HG03575 (cell line): Measurements from ENCODE around the gene SCIMP.

Source experiments
- ATAC-seq: cut with Tn5 transposase; IDR thresholded peaks from one replicate; pipeline ENCODE4 v1.9.1; 2021; ENCODE audit not compliant: unreplicated experiment, insufficient number of reproducible peaks, low FRiP score; ENCODE audit errors: extremely low read depth

The SCIMP gene

DNA sequence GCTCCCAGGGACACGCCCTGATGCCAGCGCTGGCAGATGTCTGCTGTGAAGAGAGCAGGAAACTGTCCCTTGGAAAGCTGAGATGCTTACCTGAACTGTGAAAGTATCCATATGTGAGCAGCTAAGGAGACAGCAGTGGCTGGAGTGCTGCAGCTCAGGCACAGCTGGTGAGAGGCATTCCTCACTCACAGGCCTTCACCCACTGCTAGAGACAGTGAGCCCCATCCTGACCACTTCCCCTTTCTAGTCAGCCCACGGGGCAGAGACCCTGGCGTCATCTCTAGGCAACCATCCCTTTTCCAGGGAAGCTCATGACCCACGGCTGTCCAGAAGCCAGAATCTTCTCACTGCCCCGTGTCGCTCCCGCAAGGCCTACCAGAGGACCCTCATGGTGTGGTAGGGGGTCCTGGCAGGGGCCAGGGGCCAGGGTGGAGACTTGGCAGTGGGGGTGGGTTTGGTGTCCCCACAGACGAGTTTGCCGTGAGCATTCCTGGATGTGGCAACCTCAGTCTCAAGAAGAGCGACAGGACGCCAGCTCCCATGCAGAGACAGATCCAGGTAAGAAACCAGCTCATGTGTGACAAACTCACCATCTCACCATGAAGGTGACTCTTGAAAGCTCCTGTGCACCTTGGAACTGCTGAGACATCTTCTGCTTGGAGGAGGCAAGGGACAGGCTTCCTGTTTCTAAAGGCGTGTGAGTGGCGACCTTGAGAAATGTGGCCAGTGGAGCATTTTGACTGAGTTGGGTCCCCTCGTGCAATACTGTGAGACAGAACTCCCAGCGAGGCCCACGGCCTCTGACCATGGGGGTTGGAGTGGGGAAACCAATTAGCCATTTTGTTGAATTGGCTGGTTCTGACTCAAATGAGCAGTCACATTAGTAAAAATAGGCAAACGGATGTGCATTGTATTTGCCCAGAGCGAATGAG lies at the start of gene SCIMP:
SCIMP (minus strand) TSS at position 216 of the 932 bp plus-strand sequence; CDS start at position 111, 105 bp downstream.
- ATAC-seq: no peak

DNA sequence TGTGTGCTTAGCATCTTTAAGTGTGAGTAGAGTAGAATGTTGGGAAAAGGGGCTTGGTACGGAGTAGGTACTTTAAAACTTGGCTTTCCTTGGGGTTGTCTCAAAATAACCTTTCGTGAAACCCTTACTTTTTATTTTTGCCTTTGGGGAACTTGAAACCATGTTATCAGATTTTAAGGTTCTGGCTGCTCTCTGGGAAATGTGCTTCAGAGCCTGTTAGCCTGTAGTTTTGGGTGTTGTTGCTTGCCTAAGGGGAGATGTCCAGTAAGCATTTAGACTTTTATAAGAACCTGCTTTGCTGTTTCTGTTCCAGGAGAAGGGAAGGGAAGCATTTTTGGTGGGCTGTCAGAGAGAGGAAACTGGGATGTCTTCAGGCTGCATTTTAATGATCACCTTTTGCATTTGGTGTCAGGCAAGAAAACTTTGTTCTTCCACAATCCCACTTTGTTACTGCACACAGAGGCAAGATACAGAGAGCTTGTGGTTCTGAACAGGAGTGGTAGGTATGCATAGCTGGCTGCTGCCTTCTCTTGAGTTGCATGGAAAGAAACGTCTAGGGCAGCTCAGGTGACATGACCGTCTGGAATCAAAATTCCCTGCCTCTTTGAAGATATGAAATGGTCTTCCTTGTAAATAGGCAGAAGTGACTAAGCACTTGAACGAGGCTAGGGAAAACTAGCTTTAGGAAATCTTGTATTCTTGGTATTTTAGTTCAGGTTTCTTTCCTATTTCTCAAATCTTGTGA lies 49.1 kb upstream of the SCIMP start:
- no peak for ATAC-seq

DNA sequence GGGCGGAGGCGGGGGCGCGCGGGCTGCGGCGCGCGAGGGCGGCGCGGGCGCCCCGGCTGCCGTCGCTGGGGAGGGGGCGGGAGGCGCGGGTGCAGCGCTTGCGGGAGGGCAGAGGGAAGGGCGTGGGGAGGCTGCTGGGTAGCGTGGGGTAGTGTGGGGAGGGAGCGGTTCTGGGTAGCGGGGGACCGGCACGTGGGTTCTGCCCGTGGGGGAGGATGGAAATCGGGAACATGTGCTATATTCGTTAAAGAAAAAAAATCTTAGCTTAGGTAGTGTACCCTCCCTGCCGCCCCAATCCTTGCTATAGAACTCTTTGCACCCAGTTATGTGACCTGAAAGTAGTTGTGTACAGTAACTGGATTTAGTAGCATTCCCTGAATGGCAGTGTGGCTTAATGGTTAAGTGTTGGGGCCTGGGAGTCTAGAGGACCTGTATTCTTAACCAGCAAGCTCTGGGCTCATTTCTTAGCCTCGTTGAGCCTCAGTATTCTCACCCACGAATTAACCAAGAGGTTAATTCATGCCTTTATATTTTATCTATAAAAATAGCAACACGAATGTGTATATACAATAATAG lies 48.1 kb upstream of the SCIMP start:
- no peak for ATAC-seq

DNA sequence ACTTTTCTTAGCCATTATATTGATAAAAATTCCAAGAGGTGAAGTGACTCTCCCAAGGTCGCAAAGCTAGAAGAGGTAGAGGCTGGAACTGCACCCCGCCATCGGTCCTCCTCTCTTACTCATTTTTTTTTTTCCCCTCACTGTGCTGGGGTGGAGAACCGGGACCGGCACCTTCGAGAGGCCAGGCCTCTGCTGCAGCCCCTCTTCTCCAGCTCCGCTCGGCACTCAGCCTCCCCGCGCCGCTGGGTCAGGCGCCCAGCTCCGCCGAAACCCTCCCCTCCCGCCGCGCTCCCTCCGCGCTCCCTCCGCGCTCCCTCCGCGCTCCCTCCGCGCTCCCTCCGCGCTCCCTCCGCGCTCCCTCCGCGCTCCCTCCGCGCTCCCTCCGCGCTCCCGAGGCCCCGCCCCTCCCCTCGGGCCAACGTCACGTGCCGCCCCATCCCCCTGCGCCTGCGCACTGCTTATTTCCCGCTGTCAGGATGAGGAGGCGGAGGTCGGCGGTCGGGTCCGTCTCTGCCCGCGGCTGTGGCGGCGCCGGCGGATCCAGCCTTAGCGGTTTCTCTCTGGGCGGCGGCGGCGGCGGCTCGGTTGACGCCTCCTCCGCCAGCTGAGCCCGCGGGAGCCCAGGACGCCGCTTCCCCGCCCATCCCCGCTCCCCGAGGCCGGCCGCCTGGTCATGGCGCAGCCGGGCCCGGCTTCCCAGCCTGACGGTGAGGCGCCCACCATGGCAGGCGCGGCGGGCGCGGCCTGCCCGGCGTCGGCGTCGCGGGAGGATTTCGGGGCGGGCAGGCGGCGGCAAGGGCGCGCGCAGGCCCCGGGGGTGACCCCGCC lies 47.4 kb upstream of the SCIMP start, which contains the start of gene RABEP1:
RABEP1 (plus strand) TSS at position 471 of the 828 bp plus-strand sequence; CDS start at position 674, 203 bp downstream.
- ATAC-seq: no peak

DNA sequence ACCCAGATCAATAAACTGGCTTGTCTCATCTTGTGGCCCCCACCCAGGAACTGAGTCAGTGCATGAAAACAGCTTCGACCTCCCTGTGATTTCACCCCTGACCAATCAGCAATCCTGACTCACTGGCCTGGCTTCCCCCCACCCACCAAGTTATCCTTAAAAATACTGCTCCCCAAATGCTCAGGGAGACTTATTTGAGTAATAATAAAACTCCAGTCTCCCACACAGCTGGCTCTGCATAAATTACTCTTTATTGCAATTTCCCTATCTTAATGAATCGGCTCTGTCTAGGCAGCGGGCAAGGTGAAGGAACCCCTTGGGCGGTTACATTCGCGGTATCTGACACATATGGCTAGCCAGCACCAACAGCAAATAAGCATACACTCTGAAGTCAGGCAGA lies 37.7 kb upstream of the SCIMP start:
- ATAC-seq: no peak

DNA sequence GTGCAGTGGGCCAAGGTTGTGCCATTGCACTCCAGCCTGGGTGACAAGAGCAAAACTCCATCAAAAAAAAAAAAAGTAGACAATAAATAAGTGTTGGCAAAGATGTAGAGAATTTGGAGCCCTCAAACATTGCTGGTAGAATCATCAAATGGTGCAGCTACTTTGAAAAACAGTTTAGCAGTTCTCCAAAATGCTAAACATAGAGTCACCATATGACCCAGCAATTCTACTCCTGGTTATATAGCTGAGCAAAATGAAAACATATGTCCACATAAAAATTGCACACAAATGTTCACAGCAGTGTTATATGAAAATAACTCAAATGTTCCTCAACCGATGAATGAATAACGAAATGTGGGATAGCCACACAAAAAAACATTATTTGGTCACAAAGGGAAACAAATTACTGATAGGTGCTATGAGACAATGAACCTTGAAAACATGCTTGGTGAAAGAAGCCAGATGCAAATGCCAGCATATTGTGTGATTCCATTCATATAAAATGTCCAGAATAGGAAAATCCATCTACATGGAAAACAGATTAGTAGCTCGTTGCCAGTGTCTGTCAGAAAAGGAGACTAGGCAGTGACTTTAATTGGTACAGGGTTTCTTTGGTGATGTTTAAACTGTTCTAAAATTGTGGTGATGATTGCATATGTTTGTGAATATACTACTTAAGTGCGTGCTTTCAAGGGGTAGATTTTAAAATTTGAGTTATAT lies 34.7 kb upstream of the SCIMP start:
- no peak for ATAC-seq

DNA sequence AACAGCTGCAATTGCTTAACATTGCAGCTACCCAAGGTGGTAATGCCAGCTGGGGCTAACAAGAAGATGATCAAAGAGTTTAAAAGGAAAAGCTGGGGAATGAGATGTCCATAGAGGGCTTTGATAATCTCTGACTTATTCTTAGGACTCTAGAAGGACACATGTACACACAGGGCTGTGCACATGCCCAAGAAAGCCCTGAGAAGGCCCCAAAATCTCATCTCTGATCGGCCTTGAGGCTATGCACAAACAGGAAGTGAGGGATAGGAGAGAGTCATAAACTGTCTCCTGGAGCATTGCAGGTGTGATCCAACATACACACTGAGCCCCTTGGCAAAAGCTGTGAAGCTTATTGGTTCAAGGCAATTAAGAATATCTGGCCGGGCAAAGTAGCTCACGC lies 30.2 kb upstream of the SCIMP start:
- ATAC-seq: no peak

DNA sequence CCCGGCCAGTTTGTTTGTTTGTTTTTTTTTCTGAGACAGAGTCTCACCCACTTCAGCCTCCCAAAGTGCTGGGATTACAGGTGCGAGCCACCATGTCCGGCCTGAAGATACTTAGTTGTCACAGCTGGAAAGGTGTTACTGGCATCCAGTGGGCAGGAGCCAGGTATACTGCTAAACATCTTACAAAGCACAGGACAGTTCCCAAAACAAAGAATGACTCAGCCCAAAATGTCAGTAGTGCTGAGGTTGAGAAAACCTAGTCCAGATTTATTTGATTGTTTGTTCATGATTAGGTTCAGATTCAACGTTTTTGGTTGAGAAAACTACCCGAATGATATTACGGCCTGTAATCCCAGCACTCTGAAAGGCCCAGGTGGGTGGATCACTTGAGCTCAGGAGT lies 28.8 kb upstream of the SCIMP start:
- ATAC-seq: no peak

DNA sequence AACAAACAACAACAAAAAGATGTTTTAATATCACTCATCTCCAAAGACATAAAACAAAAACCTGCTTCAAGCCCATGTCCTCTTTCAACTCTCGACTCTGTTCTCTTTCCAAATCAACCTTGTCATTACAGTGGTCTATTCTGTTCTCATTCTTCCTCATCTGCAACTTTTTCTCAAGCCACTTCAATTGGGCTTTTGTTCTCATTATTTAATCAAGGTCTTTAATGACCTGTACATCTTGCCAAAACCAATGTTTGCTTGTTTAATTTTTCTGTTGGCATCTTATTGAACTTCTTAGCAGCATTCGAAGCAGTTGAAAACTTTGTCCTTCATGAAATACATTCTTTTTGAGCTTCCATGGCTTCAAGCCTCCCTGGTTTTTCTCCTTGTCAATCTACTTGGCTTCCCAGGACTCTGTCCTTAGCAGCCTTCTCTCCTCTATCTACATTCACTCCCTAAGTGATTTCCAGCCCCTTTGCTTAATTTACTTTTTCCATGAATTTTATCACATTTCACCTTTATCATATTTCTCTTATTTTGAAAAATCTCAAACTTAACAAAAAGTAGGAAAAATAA lies 27.8 kb upstream of the SCIMP start:
- ATAC-seq: no peak

DNA sequence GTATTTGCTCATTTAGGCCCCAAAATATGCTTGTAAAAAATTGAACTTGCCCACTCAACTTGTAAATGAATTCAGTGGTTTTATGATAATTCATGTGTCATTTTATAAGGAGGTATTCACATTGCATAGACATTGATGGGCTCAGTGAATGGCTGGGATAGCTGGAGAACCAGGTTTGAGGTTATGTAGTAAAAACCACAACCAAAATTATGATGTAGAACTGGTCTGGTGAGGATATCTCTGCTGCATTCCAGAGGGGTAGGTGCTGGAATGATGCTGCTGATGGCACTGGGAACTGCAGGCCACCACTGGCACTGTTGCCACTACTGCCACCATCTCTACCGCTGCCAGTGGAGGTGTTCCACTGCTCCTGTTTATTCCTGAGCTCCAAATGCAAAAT lies 25.9 kb upstream of the SCIMP start:
- ATAC-seq: no peak

DNA sequence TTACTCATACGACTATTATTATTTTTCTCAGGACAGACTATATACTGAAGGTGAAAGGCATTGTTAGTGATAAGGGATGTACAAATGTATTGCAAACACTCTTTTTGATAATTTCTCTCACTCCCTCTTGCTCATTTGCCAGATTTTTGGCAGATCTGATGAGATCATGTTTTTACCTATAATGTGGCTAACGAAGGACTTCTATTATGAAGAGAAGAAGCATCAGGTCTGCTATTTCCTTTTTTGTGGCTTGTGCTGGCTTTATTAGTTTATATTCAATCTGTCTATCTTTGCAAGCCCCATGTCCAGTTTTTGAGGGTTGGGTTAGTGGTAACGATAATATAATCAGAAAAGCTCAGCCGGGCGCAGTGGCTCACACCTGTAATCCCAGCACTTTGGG lies 22.5 kb upstream of the SCIMP start:
- no peak for ATAC-seq

DNA sequence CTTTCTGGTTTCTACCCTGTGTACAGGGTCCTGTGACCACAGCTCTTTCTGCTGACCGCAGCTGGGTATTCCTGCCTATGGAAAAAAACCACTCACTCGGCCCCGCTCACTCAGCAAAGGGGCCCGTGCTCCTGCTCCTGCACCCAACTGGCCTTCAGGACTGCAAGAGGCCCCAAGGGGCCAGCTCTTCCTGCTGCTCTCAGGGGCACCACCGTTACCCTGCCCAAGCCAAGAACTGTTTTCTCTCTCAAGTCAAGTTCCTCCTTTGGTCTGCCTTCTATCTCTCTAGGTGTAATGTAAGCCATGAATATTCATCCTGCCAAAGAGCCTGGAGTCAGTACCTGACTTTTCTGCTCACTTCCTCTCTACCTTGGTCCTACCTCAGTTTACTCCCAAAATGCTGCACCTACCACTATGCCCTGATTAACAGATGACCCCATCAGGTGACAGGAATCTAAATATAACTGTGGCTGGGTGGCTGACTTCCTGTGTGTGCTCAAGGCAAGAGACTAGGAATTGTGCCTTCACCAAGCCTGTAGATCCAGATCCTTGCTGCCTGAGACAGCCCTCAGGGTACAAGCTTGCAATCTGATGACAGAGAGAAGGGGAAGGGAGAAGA lies 20.4 kb upstream of the SCIMP start:
- ATAC-seq: no peak

DNA sequence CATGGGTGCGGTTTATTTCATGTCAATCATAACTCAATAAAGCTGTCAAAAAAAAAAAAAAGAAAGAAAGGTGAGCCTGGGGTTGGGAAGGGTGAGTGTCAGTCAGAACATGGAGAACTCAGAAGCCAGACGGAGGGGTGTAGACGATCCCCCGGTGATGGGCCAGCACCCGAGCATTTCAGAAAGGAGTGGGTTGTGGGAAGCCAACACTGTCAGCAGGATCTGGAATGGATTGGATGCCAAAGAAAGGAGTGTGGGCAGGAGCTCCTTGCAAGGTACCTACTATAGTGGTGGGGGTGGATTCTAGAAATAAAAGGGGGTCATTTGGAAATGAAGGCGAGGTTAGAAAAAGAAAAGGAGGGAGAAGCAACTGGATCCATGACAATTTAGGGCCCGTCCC lies 19.8 kb upstream of the SCIMP start:
- ATAC-seq: no peak

DNA sequence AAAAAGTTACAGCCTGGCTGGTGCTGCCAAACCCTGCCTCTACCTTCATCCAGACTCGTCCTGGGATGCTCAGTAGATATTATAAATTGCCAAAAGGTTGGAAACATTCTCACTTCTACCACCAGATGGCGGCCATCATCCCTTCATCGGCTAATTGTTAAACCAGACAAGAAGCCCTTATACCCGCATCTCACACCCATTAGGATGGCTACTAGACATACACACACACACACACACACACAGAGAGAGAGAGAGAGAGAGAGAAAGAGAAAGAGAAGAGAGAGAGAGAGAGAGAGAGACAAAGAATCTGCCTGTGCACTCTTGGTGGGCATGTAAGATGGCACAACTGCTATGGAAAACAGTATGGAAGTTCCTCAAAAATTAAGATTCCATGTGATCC lies 15.0 kb upstream of the SCIMP start:
- ATAC-seq: no peak

DNA sequence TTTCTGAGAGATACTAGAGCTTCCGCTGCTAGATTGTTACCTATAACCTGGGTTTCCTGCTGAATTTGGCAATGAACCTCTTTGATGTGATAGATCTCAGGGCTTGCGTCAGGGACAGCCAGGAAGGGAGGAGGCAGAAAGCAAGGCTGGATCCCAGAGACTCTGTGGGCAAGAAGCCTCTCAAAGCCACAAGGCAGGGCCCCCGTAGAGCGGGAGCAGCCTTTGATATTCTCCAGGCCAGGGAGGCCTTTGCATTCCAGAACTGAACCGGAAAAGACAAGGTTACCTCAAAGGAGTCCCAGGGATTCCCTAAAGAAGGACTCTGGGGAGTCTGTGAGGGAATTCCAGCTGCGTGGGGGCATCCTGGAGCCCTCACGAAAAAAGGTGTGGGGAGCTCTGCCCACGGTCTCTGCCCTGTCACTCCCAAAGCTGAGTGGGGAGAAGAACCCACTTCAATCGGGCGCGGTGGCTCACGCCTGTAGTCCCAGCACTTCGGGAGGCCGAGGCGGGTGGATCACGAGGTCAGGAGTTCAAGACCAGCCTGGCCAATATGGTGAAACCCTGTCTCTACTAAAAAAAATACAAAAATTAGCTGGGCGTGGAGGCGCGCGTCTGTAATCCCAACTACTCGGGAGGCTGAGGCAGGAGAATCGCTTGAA lies 14.3 kb upstream of the SCIMP start:
- no peak for ATAC-seq

DNA sequence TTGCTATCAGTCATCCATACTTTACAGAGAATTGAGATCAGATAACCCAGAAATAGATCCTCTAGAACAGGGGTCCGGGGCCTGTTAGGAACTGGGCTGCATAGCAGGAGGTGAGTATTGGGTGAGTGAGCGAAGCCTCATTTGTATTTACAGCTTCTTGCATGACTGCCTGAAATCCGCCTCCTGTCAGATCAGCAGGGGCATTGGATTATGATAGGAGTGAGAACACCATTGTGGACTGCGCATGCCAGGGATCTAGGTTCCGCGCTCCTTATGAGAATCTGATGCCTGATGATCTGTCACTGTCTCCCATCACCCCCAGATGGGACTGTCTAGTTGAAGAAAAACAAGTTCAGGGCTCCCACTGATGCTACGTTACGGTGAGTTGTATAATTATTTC lies 13.0 kb upstream of the SCIMP start:
- ATAC-seq: no peak
